Measurements from ENCODE around the gene CCDC61.
A peak's percentile ranks its signal among the peaks of the same experiment; 100 is the strongest.

Gene CCDC61

GRCh38 chr19:46015687-46016425 lies 20.6 kb downstream of the CCDC61 start:
- peak in 1 of 3 donors; percentile 19 for DNase-seq (ENCODE audit: low read depth in 2 of 3, low spot score in 1 of 3)

- DNase-seq (ENCODE audit: low read depth in 2 of 3, low spot score in 1 of 3), result peak; percentile 60 to 83 (median 77)
These were observed 21.3 kb downstream of the CCDC61 start for GRCh38 chr19:46016426-46017094.

GRCh38 chr19:46017095-46017429 lies 21.8 kb downstream of the CCDC61 start:
- no peak for DNase-seq (ENCODE audit: low read depth in 2 of 3, low spot score in 1 of 3)

- no peak for DNase-seq (ENCODE audit: low read depth in 2 of 3, low spot score in 1 of 3)
These were observed 22.8 kb downstream of the CCDC61 start for GRCh38 chr19:46017874-46018675.

GRCh38 chr19:46018729-46019251 lies 23.5 kb downstream of the CCDC61 start:
- no peak for DNase-seq (ENCODE audit: low read depth in 2 of 3, low spot score in 1 of 3)

- no peak for DNase-seq (ENCODE audit: low read depth in 2 of 3, low spot score in 1 of 3)
These were observed 24.0 kb downstream of the CCDC61 start for GRCh38 chr19:46019270-46019669.

GRCh38 chr19:46020819-46021125 lies 25.5 kb downstream of the CCDC61 start:
- DNase-seq (ENCODE audit: low read depth in 2 of 3, low spot score in 1 of 3), result no peak

- no peak for DNase-seq (ENCODE audit: low read depth in 2 of 3, low spot score in 1 of 3)
These were observed 26.3 kb downstream of the CCDC61 start for GRCh38 chr19:46021531-46022041.

- DNase-seq (ENCODE audit: low read depth in 2 of 3, low spot score in 1 of 3), result no peak
These were observed 26.8 kb downstream of the CCDC61 start for GRCh38 chr19:46022061-46022430.

GRCh38 chr19:46022431-46023310 lies 27.4 kb downstream of the CCDC61 start, which contains the start of gene PGLYRP1:
PGLYRP1 (minus strand) TSS chr19:46023053; CDS start chr19:46023021, 32 bp downstream.
- no peak for DNase-seq (ENCODE audit: low read depth in 2 of 3, low spot score in 1 of 3)

GRCh38 chr19:46023311-46023779 lies 28.1 kb downstream of the CCDC61 start:
- DNase-seq (ENCODE audit: low read depth in 2 of 3, low spot score in 1 of 3), result no peak

GRCh38 chr19:46025835-46026234 lies 30.6 kb downstream of the CCDC61 start:
- DNase-seq (ENCODE audit: low read depth in 2 of 3, low spot score in 1 of 3), result no peak

- DNase-seq (ENCODE audit: low read depth in 2 of 3, low spot score in 1 of 3), result no peak
These were observed 35.7 kb downstream of the CCDC61 start for GRCh38 chr19:46030812-46031550.

- no peak for DNase-seq (ENCODE audit: low read depth in 2 of 3, low spot score in 1 of 3)
These were observed 36.7 kb downstream of the CCDC61 start for GRCh38 chr19:46031781-46032596.

- DNase-seq (ENCODE audit: low read depth in 2 of 3, low spot score in 1 of 3), result no peak
These were observed 37.3 kb downstream of the CCDC61 start for GRCh38 chr19:46032597-46033025.

GRCh38 chr19:46033401-46033800 lies 38.1 kb downstream of the CCDC61 start:
- DNase-seq (ENCODE audit: low read depth in 2 of 3, low spot score in 1 of 3), result no peak

GRCh38 chr19:46035546-46035945 lies 40.3 kb downstream of the CCDC61 start:
- no peak for DNase-seq (ENCODE audit: low read depth in 2 of 3, low spot score in 1 of 3)

- no peak for DNase-seq (ENCODE audit: low read depth in 2 of 3, low spot score in 1 of 3)
These were observed 40.9 kb downstream of the CCDC61 start for GRCh38 chr19:46035986-46036743.

Measured in stimulated activated CD4-positive, alpha-beta T cell treated with anti-CD3 and anti-CD28 coated beads, Interleukin-12 subunit alpha, Interleukin-12 subunit beta, amount 100 ng/mL, for 48 hours (primary cell).